Measurements from ENCODE around the gene HBQ1. TPM values are rescaled to one million over a fixed set of nuclear protein-coding genes. Genes with fewer than 3 reads are reported as not detected.
A peak's percentile ranks its signal among the peaks of the same experiment; 100 is the strongest.
"Not testable (repeated sequence)": the region's sequence is repeated elsewhere in the genome, so short reads cannot be mapped to it uniquely, and the experiment has no call there.

The HBQ1 gene
- polyA plus RNA-seq, 4 donors: 0.51 to 0.90 (median 0.78) TPM

DNA sequence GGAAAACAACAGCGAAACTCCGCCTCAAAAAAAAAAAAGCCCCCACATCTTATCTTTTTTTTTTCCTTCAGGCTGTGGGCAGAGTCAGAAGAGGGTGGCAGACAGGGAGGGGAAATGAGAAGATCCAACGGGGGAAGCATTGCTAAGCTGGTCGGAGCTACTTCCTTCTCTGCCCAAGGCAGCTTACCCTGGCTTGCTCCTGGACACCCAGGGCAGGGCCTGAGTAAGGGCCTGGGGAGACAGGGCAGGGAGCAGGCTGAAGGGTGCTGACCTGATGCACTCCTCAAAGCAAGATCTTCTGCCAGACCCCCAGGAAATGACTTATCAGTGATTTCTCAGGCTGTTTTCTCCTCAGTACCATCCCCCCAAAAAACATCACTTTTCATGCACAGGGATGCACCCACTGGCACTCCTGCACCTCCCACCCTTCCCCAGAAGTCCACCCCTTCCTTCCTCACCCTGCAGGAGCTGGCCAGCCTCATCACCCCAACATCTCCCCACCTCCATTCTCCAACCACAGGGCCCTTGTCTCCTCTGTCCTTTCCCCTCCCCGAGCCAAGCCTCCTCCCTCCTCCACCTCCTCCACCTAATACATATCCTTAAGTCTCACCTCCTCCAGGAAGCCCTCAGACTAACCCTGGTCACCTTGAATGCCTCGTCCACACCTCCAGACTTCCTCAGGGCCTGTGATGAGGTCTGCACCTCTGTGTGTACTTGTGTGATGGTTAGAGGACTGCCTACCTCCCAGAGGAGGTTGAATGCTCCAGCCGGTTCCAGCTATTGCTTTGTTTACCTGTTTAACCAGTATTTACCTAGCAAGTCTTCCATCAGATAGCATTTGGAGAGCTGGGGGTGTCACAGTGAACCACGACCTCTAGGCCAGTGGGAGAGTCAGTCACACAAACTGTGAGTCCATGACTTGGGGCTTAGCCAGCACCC is 5.0 kb upstream of the HBQ1 start:
- no peak for DNase-seq (ENCODE audit: low read depth in 4 of 4, low spot score in 3 of 4)

DNA sequence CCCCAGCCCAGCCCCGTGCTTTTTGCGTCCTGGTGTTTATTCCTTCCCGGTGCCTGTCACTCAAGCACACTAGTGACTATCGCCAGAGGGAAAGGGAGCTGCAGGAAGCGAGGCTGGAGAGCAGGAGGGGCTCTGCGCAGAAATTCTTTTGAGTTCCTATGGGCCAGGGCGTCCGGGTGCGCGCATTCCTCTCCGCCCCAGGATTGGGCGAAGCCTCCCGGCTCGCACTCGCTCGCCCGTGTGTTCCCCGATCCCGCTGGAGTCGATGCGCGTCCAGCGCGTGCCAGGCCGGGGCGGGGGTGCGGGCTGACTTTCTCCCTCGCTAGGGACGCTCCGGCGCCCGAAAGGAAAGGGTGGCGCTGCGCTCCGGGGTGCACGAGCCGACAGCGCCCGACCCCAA is 4.3 kb upstream of the HBQ1 start:
- not testable (repeated sequence) for DNase-seq (ENCODE audit: low read depth in 4 of 4, low spot score in 3 of 4)

DNA sequence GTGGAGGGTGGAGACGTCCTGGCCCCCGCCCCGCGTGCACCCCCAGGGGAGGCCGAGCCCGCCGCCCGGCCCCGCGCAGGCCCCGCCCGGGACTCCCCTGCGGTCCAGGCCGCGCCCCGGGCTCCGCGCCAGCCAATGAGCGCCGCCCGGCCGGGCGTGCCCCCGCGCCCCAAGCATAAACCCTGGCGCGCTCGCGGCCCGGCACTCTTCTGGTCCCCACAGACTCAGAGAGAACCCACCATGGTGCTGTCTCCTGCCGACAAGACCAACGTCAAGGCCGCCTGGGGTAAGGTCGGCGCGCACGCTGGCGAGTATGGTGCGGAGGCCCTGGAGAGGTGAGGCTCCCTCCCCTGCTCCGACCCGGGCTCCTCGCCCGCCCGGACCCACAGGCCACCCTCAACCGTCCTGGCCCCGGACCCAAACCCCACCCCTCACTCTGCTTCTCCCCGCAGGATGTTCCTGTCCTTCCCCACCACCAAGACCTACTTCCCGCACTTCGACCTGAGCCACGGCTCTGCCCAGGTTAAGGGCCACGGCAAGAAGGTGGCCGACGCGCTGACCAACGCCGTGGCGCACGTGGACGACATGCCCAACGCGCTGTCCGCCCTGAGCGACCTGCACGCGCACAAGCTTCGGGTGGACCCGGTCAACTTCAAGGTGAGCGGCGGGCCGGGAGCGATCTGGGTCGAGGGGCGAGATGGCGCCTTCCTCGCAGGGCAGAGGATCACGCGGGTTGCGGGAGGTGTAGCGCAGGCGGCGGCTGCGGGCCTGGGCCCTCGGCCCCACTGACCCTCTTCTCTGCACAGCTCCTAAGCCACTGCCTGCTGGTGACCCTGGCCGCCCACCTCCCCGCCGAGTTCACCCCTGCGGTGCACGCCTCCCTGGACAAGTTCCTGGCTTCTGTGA is 3.5 kb upstream of the HBQ1 start, which contains the start of gene HBA1:
TSS of gene HBA1 (plus strand) at position 204 of the 906 bp plus-strand sequence. CDS start at position 241, 37 bp downstream.
- DNase-seq (ENCODE audit: low read depth in 4 of 4, low spot score in 3 of 4): not testable (repeated sequence)

DNA sequence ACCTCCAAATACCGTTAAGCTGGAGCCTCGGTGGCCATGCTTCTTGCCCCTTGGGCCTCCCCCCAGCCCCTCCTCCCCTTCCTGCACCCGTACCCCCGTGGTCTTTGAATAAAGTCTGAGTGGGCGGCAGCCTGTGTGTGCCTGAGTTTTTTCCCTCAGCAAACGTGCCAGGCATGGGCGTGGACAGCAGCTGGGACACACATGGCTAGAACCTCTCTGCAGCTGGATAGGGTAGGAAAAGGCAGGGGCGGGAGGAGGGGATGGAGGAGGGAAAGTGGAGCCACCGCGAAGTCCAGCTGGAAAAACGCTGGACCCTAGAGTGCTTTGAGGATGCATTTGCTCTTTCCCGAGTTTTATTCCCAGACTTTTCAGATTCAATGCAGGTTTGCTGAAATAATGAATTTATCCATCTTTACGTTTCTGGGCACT is 2.9 kb upstream of the HBQ1 start:
- DNase-seq (ENCODE audit: low read depth in 4 of 4, low spot score in 3 of 4): no peak

DNA sequence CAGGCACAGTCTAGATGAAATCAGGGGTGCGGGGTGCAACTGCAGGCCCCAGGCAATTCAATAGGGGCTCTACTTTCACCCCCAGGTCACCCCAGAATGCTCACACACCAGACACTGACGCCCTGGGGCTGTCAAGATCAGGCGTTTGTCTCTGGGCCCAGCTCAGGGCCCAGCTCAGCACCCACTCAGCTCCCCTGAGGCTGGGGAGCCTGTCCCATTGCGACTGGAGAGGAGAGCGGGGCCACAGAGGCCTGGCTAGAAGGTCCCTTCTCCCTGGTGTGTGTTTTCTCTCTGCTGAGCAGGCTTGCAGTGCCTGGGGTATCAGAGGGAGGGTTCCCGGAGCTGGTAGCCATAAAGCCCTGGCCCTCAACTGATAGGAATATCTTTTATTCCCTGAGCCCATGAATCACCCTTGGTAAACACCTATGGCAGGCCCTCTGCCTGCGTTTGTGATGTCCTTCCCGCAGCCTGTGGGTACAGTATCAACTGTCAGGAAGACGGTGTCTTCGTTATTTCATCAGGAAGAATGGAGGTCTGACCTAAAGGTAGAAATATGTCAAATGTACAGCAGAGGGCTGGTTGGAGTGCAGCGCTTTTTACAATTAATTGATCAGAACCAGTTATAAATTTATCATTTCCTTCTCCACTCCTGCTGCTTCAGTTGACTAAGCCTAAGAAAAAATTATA is 2.1 kb upstream of the HBQ1 start:
- DNase-seq (ENCODE audit: low read depth in 4 of 4, low spot score in 3 of 4): no peak

DNA sequence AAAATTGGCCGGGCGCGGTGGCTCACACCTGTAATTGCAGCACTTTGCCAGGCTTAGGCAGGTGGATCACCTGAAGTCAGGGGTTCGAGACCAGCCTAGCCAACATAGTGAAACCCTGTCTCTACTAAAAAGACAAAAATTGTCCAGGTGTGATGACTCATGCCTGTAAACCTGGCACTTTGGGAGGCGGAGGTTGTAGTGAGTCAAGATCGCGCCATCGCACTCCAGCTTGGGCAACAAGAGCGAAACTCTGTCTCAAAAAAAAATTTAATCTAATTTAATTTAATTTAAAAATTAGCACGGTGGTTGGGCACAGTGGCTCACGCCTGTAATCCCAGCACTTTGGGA is 1.6 kb upstream of the HBQ1 start:
- DNase-seq (ENCODE audit: low read depth in 4 of 4, low spot score in 3 of 4): no peak

DNA sequence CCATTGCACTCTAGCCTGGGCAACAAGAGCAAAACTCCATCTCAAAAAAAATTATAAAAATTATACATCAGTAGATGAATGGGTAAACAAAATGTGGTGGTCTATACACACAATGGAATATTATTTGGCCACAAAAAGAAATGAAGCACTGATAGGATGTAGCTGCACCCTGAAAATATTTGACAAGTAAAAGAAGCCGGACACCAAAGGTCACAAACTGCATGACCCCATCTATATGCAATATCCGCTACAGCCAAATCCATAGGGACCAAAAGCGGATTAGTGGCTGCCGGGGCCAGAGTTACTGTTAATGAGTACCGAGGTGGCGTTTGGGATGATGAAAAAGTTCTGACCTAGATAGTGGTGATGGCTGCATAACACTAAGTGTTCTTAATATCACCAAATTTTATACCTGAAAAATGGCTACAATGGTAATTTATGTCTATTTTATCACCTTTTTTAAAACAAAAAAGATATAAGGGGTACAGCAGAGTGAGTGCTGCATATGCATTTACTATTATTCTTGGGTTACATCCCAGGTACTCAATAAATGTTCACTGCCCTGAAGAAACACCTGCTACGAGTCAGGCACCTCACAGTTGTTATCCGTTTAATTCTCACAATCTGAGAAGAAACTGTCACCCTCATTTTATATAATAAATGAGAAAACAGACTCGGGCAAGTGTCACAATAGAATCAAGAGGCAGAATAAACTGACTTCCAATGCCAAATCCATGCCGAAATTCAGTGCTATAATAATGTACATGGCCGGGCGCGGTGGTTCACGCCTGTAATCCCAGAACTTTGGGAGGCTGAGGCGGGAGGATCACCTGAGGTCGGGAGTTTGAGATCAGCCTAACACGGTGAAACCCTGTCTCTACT is 807 bp upstream of the HBQ1 start:
- DNase-seq (ENCODE audit: low read depth in 4 of 4, low spot score in 3 of 4): no peak

DNA sequence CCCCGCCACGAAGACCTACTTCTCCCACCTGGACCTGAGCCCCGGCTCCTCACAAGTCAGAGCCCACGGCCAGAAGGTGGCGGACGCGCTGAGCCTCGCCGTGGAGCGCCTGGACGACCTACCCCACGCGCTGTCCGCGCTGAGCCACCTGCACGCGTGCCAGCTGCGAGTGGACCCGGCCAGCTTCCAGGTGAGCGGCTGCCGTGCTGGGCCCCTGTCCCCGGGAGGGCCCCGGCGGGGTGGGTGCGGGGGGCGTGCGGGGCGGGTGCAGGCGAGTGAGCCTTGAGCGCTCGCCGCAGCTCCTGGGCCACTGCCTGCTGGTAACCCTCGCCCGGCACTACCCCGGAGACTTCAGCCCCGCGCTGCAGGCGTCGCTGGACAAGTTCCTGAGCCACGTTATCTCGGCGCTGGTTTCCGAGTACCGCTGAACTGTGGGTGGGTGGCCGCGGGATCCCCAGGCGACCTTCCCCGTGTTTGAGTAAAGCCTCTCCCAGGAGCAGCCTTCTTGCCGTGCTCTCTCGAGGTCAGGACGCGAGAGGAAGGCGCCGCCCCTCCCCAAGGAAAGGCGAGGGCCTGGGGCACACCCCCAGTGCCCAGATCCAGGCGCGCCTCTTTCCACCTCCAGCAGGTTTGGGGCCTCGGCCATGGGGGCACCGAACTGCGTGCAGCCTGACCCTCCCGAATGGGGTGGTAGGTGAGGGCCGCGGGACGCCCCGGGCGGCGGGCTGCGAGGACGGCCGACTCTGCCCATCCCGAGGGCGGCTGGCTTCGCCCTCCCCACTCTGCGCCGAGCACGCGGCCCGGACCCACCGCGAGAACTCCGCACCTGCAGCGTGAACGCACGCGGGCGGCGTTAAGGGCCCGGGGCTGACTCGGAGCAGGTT is 664 bp downstream of the HBQ1 start:
- no peak for DNase-seq (ENCODE audit: low read depth in 4 of 4, low spot score in 3 of 4)

DNA sequence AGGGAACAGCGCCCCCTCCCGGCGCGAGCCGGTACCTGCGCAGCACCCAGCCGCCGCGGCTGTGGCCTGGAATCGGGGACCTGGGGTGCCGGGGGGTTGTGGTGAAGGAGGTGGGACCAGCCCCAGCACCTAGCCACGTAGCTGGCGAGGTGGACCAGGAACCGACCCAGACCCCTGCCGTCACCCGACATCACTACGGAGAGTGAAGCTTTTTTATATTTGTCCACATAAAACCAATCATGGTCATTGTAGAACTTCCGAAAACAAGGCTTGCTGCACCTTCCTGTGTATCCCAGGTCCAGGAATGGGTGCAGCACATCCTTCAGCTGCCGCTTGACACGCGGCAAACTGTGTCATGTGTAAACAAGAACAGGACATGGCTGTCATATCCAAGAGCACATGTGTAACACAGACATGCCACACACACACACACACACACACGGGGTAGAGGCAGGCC is 1.3 kb downstream of the HBQ1 start:
- DNase-seq (ENCODE audit: low read depth in 4 of 4, low spot score in 3 of 4): peak in 1 of 4 donors; percentile 39

DNA sequence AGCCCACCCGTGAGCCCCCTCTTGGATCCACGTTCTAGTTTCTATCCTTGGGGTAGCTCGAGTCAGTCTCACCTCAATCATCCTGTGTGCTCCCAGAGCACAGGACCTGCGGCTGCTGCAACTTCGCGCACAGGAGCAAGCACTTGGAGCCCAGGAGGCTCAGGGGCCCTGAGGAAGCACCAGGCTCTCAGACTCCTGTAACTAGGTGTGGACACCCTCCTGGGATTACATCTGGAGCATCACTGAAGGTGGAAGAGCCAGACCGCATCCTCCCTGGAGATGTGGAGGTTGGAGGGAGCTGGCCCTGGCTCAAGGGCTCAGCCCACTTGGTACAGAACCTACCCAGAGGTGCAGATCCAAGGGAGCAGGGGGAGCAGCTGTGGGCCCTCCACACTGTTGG is 2.7 kb downstream of the HBQ1 start:
- DNase-seq (ENCODE audit: low read depth in 4 of 4, low spot score in 3 of 4): no peak

DNA sequence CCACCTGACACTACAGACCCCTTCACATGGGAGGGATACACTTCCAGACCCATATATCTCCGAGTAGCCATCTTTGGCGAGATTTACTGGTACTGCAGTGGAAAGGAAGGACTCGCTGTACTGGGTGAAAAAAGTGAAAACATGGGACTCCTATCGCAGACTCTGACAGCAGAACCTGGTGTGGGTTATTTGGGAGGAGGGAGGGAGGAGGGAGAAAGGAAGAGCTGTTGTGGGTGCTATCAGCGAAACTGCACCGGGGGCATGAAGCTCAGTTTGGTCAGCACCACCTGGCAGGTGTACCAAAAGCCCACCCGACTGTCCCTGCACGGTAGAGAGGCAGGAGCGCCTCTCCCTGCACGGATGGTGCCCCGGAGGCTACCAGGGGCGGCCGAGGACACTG is 5.0 kb downstream of the HBQ1 start:
- DNase-seq (ENCODE audit: low read depth in 4 of 4, low spot score in 3 of 4): no peak

DNA sequence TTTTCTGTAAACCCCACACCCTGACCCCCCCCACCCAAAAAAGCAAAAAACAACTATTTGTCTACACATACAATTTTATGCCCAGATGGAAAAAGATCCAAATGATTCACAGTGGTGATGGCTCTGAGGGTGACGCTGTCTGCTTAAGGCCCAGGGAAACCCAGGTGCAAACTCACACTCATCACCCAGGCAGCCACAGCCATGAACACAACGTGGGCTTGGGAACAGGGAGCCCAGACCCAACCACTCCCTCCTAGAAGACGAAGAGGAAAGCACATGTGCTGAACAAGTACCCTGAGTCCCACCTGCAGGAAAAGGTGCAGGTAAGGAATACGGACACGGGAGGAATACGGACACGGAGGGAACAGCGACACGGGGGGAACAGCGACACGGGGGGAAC is 5.4 kb downstream of the HBQ1 start:
- DNase-seq (ENCODE audit: low read depth in 4 of 4, low spot score in 3 of 4): no peak

DNA sequence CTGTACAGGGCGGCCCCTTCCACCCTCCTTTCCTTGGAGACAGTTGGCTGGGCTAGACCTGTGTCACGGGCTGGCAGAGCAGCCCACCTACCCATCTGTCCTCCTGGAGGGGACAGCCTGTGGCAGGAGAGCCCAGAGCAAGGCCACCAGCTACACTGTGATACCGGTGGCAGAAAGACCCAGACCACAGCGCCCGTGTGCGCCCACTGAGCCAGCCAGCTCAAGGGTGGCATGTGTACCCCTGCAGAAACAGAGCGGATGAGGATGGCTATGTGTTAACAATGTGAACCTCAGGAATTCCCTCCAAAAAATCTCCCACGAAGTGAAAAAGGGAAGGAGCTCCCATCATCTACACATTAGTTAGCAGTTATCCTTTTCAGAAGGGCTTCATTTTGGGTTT is 7.1 kb downstream of the HBQ1 start:
- no peak for DNase-seq (ENCODE audit: low read depth in 4 of 4, low spot score in 3 of 4)

DNA sequence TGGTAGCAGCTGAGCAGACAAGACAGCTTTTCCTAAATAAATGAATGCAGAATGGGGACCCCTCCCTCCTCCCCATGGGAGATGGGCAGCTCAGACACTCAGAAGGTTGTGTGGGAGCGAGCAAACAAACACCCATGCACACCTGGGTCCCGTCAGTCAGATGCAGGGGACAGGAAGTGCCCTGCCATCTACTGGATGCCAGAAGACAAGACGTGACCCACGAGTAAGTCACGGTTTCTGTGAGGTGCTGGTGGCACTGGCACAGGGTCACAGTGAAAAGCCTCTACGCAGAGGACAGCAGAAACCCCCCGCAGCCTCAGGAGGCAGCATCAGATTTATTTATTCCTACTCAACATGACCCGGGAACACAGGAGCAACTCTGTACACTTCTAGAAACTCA is 8.4 kb downstream of the HBQ1 start:
- DNase-seq (ENCODE audit: low read depth in 4 of 4, low spot score in 3 of 4): no peak

DNA sequence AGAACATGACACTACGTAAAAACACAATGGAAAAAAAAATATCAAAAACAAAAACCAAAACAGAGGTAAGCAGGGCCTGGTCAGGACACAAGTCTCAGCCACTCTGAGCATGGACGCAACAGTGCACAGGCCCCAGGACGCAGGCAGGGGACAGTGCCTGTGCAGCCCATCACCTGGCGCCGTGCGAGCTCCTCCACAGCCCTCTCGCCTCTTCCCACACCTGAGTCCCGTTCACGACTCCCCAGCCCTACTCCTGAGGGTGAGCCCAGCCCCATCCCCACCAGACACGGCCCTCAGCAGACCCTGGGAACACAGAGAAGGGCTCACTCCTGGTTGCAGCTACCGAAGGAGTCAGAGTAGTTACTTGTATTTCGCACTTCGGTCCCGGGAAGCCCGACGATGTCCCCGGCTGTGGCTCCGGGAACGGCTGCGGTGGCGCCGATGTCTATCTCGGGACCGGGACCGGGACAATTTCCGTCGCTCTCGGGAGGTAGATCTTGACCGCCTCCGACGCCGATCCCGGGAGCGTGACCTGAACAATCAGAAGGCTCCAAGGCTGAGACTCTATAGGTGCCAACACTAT is 9.4 kb downstream of the HBQ1 start:
- no peak for DNase-seq (ENCODE audit: low read depth in 4 of 4, low spot score in 3 of 4)

DNA sequence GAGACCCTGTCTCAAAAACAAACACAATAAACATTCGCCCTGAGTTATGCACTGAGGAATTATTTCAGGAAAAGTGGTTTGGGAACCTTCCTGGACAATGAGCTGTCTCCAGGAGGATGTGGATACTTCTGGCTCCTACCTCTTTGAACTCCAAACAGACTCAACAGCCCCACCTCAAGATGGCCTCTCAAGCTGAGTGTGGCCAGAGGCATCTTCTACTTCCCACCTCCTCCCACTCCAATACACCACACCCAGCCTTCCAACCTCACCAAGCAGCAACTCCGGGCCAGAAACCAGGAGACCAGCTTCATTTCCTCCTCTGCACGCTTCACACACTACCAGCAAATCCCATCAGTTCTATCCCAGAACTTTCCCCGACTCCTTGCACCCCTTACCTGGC is 11.6 kb downstream of the HBQ1 start:
- DNase-seq (ENCODE audit: low read depth in 4 of 4, low spot score in 3 of 4): no peak

DNA sequence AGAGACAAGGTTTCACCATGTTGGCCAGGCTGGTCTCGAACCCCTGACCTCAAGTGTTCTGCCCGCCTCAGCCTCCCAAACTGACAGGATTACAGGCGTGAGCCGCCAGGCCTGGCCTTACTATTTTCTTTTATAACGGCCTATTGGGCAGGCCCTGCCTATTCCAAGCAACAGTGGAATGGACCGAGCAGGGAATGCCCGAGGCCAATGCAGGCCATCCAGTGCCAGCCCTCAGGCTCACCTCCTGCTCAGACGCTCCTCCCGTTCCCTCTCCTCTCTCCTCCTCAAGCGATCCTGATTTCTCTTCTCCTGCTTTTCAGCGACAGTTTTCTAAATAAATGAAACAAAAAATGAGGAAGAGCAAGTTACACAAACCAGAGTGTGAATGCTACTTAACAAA is 12.4 kb downstream of the HBQ1 start:
- no peak for DNase-seq (ENCODE audit: low read depth in 4 of 4, low spot score in 3 of 4)

DNA sequence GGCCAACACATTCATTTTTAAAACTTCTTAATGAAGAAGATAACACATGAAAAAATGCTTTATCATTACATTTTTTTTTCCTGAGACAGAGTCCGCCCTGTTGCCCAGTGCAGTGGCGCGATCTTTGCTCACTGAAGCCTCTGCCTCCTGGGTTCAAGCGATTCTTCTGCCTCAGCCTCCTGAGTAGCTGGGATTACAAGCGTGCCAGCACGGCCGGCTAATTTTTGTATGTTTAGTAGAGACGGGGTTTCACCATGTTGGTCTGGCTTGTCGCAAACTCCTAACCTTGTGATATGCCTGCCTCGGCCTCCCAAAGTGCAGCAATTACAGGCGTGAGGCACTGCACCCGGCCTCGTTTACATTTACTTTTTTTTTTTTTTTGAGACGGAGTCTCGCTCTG is 13.2 kb downstream of the HBQ1 start:
- DNase-seq (ENCODE audit: low read depth in 4 of 4, low spot score in 3 of 4): no peak
